NCI-H146 (cell line): ENCODE measurements around the gene MRPS11.
"Not testable (repeated sequence)": the region's sequence is repeated elsewhere in the genome, so short reads cannot be mapped to it uniquely, and the experiment has no call there.

Experiments used
- DNase-seq: peaks from one replicate; lab custom pipeline; 2025; lab: John Stamatoyannopoulos, UW

Gene MRPS11

DNA sequence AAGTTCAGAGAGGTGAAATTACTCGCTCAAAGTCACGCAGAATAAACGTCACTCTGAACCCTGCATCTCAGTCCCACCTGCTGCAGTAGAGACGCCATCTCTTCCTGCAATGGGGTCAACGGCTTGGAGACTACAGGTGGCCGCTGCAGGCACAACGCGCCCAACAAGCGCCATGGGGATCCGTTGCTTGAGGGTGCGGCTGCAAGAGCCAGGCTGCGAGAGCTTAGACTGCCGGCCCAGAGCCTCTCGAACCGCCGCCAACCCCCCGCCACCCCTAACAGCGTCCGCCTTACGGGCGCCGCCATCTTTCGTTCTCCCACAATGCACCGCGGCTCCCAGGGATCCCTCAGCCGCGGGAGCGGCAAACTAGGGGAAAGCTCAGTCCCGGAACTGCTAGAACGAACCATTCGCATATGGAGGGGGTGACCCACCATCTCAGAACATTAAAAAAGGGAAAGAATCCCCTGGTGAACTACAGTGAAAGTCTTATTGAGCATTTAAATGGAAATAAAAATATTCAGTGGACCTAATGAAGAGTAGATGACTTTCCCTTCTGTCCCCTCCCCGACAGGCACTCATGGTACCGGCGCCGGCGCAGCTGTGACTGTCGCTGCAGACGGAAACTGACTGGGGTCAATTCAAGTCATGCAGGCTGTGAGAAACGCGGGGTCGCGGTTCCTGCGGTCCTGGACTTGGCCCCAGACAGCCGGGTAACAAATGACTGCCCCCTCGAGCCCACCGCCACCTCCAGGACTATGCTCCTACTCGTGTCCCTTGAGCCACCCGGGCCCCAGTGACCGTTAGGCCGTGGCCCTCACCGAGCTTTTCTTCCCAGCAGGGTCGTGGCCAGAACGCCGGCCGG lies at the start of gene MRPS11, which contains the start of gene MRPL46:
TSS of gene MRPS11 (plus strand) at position 636 of the 862 bp plus-strand sequence. CDS start at position 646, 10 bp downstream.
TSS of gene MRPL46 (minus strand) at position 316 of the 862 bp plus-strand sequence. CDS start at position 305, 11 bp downstream.
- peak; percentile 78 for DNase-seq

DNA sequence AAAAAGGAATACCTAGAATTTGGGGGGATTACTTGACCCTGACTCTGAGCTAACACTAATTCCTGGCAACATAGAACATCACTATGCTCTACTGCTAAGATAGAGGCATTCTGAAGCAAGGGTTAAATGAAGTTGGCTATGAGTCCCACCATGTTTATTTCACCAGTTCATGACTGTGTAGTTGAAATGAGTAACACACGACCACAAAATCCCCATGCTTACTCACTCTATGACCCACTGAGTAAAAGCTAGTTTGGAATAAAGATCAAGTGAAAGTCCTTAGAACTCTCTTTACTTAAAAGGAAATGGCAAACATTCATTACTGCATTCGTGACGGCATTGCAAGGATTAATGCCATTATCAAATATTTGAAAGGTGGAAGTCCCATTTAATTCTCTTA lies 47.7 kb upstream of the MRPS11 start:
- no peak for DNase-seq

DNA sequence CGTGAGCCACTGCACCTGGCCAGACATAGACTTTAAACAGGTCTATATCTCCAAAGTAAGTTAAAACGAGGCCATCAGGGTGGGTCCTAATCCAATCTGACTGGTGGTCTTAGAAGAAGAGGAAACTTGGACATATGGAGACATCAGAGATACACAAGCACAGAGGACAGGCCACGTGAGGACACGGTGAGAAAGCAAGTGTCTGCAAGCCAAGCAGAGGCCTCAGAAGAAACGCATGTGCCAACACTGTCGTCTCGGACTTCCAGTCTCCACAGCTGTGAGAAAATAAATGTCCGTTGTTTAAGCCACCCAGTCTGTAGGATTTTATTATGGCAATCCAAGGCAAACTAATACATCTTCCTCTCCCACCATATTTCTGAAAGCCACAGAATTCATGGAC lies 44.2 kb upstream of the MRPS11 start:
- no peak for DNase-seq

DNA sequence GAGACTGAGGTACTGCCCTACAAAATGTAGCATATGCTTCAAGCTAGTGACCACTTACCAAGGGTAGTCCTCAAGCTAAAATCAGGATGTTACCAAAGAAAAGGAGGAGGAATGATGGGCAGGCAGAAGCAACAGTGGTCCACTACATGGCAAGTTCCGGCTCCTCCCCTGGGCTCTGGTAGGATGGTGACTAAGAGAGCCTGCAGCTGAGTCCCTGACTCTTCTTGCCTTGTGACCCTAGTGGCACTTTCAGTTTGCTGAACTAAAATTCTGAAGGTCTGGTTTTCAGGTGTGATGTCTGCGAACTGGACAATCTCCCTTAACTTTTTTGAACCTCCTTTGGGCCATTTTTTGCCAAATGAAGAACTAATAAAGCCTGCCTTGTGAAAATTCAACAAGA lies 41.2 kb upstream of the MRPS11 start:
- DNase-seq: no peak

DNA sequence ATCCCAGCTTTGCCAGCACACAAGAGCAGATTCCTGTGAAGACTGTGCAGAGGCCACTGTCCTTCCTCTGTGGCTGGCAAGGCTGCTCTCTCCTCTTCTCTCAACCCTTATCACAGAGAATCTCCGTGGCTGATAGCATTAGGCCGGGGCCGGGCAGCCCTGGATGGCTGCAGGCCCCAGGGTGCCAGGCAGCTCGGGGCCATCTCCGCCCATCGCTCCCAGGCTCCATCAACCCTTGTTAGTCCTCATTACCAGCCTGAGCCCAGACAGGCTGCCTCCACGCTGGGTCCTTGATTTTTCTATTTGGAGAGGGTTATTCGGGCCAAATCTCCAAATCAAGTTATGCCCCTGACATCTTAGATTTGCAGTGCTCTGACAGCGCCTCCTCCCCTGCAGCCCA lies 39.5 kb upstream of the MRPS11 start:
- no peak for DNase-seq

DNA sequence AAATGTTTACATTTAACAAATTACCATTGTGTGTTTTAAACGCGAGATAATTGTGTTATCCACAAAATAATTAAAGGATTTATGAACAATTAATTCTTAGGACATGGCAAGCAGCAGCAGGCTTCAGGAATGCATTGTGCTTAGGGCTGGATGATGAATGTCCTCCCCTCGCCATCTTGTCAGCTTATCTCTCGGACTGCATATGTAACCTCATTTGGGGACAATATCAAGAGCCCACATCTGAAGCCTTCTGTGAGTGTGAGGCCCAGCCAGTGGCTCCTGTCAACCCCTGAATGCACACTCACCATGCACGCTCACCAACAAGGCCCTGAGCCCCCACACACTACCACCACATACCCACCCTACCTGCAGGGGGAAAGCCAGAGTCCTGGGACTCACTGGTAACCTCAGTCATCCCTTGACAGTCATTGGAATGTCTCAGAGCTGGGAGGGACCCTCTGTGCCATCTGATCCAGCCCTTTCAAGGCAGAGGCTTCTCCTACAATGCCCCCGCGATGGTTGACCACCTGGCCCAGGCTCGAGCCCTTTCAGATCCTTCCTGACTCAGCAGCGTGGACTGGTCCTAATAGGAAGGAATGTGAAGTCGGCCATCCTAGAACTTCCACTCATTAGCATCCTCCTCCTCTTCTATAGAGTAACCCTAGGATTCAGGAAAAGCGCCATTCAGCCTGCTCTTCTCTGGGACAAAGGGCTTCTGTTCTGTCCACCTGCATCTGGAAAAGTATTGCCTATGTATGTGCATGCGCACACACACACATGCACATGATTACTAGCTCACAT lies 38.5 kb upstream of the MRPS11 start:
- no peak for DNase-seq

DNA sequence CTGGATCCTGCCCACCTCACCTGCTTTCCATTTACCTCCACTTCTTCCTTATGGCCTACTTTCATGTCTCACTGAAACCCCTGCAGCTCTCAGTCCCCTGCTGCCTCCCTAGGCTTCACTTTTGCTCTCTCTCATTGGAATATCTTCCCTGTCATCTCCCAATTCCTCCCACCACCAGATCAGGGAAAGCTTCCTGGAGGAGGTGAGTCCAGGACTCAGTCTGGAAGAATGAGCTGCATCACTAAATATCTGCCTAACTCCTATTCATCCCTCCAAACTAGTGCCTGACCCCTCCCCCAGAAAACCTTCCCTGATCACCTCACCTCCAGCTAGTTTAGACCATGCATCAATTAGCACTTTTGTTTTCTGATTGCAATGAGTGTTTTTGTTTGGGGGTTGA lies 37.5 kb upstream of the MRPS11 start:
- DNase-seq: no peak

DNA sequence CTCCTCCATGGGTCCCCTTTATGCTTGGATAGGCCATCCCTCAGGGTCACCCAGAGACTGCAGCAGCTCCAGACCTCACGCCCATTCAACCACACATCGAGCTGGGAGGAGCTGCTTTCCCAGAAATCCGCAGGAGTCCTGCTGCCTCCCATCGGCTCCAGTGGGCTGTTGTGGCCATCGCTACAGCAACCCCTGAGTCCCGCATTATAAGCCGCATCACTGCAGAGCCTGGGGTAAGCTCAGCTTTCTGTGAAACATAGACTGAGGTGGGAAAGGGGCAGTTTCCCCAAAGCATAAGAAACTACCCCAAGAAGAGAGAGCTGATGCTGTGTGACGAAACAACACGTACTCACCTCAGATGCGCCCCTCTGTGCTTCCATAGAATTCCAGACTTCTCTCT lies 36.1 kb upstream of the MRPS11 start:
- no peak for DNase-seq

DNA sequence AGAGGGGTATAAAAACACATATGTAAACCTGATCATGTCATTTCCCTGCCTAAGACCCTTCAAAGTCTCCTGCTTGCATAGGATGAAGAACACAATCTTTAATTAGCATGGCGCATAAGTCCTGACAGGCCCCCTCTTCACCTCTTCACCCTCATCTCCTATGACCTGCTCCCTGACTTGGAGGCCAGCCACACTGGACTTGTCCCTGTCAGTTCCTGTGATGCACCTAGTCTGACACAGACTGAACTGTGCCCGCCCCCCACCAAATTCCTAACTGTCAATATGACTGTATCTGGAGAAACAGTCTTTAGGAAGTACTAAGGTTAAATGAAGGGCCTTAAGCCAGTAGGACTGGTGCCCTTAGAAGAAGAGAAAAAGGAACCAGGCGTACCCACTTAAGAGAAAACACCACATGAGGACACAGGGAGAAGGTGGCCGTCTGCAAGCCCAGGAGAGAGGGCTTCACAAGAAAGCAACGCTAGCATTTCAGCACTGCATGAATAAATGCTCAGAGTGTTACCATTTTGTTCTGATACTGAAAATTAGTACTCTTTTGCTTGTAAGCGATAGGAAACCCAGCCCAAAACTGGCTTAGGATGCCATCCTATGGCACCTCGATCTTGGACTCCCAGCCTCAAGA lies 34.3 kb upstream of the MRPS11 start:
- DNase-seq: no peak

DNA sequence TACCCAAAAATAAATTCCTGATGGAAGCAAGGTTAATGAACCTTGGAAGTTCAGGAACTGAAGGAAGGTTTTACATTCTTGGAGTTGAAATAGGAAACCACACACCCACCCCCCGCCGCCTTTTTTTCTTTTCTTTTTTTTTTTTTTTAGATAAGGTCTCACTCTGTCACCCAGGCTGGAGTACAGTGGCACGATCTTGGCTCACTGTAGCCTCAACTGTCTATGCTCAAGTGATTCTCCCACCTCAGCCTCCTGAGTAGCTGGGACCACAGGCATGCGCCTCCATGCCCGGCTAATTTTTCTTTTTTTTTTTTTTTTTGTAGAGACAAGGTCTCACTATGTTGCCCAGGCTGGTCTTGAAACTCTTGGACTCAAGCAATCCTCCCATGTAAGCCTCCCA lies 33.4 kb upstream of the MRPS11 start:
- not testable (repeated sequence) for DNase-seq

DNA sequence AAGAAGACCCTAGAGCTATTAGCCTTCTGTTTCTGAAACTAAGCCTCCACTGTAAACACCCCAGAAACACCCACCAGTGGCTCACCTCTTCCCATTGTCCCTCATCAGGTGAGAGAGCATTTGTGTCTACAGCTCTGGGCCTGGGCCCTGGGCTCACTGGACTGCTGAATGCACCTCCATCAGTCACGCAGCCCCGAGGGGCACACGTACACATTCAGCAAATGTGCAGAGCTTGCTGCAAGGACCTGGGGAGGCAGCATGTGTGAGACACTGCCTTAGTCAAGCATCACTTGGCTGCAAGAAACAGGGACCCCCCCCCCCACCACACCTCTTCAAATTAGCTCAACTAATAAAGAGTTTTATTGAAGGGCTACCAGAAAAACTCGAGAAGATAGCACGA lies 29.3 kb upstream of the MRPS11 start:
- DNase-seq: no peak

DNA sequence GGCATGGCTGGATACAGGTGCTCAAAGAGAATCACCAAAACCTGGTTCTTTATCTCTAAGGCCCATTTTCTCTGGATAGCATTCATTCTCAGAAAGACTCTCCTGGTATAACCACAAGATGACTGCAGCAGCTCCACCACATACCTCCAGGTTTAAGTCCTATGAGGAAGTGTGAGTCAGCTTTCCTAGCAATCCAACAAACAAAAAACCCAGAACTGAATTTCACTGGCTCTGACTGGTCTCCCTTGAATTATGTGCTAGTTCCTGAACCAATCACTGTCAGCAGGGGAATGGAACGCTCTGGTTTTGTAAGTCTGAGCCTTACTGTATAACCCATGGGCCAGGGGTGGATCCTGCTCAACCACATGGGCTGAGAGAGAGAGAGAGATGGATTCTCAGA lies 27.5 kb upstream of the MRPS11 start:
- DNase-seq: no peak

DNA sequence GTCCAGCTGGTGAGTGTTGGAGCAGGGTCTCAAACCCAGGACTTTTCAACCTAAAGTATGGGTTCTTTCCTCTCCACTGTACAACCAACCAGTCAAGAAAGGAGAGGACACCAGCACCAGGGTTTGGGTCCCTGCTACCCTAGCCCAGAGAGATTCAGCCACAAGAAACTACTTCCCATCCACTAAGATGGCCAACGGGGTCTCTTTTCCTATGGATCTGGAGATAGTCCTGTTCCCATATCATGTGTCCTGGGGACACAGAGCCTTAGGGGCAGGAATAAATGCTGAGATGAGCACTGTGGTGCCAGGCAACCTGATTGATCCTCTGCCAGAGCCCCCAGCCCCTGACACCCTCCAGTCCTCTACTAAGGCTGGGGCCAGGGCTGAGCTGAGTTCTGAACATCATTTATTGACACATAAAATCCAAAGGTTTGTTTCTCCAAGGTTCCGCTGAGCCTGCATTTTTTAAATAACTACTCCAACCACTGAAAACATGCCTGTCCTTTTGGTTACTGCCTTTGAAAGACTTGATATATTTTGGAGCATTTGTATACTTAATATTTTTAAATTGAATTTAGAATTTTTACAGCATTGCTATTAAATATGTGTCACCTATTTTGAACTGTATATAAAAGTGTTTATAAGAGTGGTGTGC lies 26.3 kb upstream of the MRPS11 start:
- no peak for DNase-seq

DNA sequence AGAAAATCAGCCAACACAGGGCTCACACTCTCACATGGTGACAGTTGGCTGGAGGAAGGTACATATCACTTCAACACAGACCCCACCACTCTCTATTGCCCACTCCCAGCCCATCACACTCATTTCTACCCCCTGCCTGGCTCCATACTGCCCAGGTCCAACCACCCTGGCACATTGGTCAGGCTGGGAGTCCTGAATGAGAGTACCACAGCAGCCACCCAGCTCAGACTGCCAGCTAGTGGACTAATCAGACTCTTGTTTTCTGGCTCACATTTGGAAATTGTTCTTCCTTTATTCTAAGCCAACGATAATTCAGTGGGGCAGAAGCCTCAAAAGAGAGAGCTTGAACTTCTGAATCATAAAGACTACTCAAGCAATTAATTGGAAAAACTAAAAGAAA lies 20.3 kb upstream of the MRPS11 start:
- no peak for DNase-seq

DNA sequence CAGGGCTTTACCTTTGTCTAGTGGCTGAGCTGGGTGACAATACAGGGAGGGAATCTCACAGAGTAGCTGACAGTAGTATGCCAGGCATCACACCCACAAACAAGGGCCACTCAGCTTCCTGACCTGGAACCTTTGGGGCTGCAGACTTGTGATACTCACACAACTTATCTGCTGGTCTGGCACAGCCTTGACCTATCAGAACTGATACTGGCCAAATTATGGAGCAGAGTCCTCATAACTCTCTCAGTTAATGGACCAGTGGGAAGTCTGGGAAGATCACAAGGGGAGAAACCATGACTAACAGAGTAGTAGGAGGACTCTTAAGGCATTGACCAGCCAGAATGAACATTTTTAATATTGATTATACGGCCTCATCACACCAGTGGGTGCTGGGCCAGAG lies 19.8 kb upstream of the MRPS11 start:
- no peak for DNase-seq

DNA sequence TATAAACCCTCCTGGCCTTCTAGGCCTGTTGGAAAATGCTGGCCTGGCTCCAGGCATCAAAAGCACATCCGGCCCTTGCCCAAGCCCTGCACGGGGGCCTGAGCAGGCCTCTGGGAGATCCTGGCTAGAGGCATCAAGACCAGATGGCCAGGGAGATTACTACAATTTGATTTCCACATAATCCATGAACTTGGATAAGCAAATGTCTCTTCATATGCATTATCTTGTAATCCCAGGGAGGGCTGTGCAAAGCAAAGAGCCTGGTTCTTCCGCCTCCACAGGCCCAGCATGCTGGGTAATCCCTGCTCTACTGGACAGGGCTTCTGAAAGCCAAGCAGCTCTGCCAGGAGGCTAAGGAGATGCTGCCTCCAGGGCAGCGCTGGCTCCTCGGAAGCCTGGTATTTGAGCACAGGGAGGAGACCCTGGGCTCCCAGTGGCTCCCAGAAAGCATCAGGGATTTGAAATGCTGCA lies 18.5 kb upstream of the MRPS11 start:
- DNase-seq: no peak

DNA sequence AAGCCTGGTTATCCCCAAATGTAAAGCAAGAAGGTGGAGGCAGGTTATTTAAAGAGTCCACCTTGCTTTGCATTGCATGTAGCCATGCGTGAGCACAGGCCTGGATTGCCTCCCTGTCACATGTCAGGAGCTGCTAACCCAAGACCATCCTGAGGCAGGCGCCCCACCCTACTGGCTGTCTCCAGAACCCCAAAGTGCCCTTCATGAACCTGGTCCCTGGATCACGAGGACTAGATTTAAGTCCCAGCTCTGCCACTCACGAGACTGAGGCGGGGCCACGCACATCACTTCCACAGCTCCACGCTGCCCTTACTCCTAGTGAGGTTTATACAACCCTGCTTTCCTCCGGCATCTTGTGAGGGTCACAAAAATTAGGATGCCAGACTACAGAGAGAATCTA lies 17.9 kb upstream of the MRPS11 start:
- DNase-seq: no peak

DNA sequence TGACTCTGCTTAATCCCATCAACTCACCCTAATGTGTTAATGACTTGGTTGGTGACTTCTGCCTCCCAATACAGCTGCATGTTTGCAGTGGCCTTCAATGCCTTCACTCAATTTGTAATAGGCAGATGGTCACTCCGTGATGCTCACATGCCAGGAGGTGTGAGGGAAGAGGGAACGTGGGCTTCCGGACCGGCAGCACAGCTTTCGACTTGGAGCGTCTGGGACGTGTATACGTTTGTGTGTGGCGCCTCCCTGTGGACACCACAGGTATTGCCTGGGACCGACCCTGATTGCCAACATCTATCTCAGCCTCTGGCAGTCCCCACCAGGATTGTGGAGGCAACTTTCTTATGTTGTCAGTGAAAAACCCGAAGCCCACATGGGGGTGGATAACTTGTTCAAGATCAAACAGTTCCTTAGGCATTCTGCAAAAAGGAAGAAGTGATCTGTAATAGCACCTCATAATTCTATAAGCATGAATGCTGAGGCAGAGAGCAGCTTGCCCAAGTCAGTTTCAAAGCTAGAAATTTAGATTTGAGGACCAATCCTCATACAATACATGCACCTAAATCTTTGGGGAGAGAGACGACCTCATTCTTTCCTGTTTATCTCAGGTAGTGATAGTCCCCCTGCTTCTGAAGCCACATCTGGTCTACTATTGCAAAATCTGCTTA lies 17.2 kb upstream of the MRPS11 start:
- peak; percentile 13 for DNase-seq

DNA sequence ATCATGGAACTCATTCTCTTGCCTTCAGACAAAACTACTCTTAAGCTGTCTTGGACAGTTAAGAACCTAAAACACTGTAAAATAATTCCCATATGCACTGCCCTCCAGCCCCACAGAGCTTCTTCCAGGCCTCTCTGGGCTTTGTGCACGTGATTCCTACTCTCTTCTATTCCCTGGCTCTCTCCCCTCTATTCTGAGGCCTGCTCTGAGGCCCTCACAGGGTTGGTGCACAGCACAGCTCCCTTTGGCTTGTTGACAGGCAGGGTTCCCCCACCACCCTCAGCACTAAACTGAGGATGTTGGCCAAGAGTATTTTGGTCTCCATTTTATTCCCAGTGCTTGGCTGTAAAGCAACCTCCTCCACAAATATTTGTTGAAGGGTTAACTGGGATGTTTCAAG lies 13.9 kb upstream of the MRPS11 start:
- no peak for DNase-seq

DNA sequence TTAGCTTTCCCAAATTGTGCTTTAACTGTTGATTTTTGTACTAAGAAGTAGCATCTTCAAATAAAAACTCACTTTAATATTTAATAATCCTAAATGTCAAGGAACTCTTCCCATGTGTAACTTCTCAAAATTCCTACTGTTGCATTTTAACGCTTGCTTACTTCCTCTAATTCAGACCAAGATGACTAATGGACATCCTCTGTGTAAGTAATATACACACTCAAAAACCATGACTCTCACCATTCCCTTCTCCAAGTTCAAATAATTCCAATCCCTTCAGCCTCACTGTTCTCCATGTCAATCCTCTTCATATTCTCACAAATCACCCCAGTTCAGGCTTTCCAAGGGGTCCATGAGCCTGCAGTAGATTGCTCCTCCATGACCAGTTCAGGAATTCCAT lies 13.3 kb upstream of the MRPS11 start:
- DNase-seq: no peak
